IMR-90 (cell line): ENCODE data around the gene SLC35D2. TPM values are rescaled to one million over a fixed set of nuclear protein-coding genes. Genes with fewer than 3 reads are reported as not detected.

ENCODE experiments used
- ATAC-seq: fragments of 200-7000 bp; cut with Tn5 transposase; 2 replicates; pipeline ENCODE4 v1.9.1; 2020; ENCODE audit warnings: low read depth, mild to moderate bottlenecking, moderate library complexity
- Bru-seq: library from RNA; stranded (reverse); fragments of 400-500 nt; gene quantifications from one replicate; lab custom pipeline; 2021; lab: Mats Ljungman, UMichigan
- BruChase-seq, 2 experiments: library from RNA; stranded (reverse); fragments of 400-500 nt; gene quantifications; one replicate each; lab custom pipeline; 2021; lab: Mats Ljungman, UMichigan
- BruUV-seq: library from RNA; stranded (reverse); fragments of 400-500 nt; replicated peaks from 2 replicates; lab custom pipeline; 2021; lab: Mats Ljungman, UMichigan
- CTCF ChIA-PET: fragments of 300-600 bp; formaldehyde crosslinking; extraction: SDS; loops from one replicate; lab custom pipeline; 2021; ENCODE audit warnings: antibody characterized with exemption; lab: Yijun Ruan, JAX
- POLR2A ChIA-PET: fragments of 300-600 bp; sonication (Branson Sonifier 250); formaldehyde crosslinking; loops from one replicate; lab custom pipeline; 2022; ENCODE audit warnings: antibody characterized with exemption; ENCODE audit not compliant: unreplicated experiment; lab: Charles Lee
- DNase-seq: peaks from one replicate; pipeline ENCODE4 v3.0.0; 2013
- H2AFZ ChIP-seq: replicated peaks from 2 replicates; pipeline ENCODE3; 2013; ENCODE audit warnings: low read length, mild to moderate bottlenecking; ENCODE audit not compliant: poor library complexity
- H2AK5ac ChIP-seq: 2 replicates; pipeline ENCODE4 v1.6.1; 2013; ENCODE audit warnings: low read depth, low read length, inconsistent platforms
- H2AK9ac ChIP-seq: replicated peaks from 2 replicates; pipeline ENCODE3; 2013; ENCODE audit warnings: mild to moderate bottlenecking, low read depth, low read length, moderate library complexity; ENCODE audit not compliant: poor library complexity
- H2BK120ac ChIP-seq: 2 replicates; pipeline ENCODE4 v1.6.1; 2013; ENCODE audit warnings: low read depth, low read length, inconsistent platforms
- H2BK15ac ChIP-seq: 3 replicates; pipeline ENCODE4 v1.6.1; 2013; ENCODE audit warnings: low read depth, low read length, inconsistent platforms
- H2BK20ac ChIP-seq: 2 replicates; pipeline ENCODE4 v1.6.1; 2013; ENCODE audit warnings: low read depth, mild to moderate bottlenecking, inconsistent platforms, low read length, moderate library complexity
- H2BK5ac ChIP-seq: 2 replicates; pipeline ENCODE4 v1.6.1; 2013; ENCODE audit warnings: mild to moderate bottlenecking, low read depth, low read length, inconsistent platforms; ENCODE audit not compliant: poor library complexity, severe bottlenecking
- H3K14ac ChIP-seq: replicated peaks from 2 replicates; pipeline ENCODE4 v1.6.1; 2013; ENCODE audit warnings: low read depth, low read length, inconsistent platforms
- H3K18ac ChIP-seq: 2 replicates; pipeline ENCODE4 v1.6.1; 2013; ENCODE audit warnings: low read depth, low read length, control low read depth
- H3K23ac ChIP-seq: 2 replicates; pipeline ENCODE4 v1.6.1; 2013; ENCODE audit warnings: low read depth, low read length, inconsistent platforms
- H3K27ac ChIP-seq: 2 replicates; pipeline ENCODE4 v1.5.1; 2013; ENCODE audit warnings: mild to moderate bottlenecking, control low read depth, low read length; ENCODE audit not compliant: insufficient read depth
- H3K27me3 ChIP-seq: 2 replicates; pipeline ENCODE4 v1.6.1; 2013; ENCODE audit warnings: low read length; ENCODE audit not compliant: control insufficient read depth, insufficient read depth
- H3K36me3 ChIP-seq: 2 replicates; pipeline ENCODE4 v1.6.1; 2013; ENCODE audit warnings: low read length, mixed read lengths; ENCODE audit not compliant: control insufficient read depth, insufficient read depth
- H3K4ac ChIP-seq: 2 replicates; pipeline ENCODE4 v1.6.1; 2013; ENCODE audit warnings: low read depth, low read length, inconsistent platforms
- H3K4me1 ChIP-seq: 2 replicates; pipeline ENCODE4 v1.6.1; 2013; ENCODE audit warnings: low read length, mixed read lengths; ENCODE audit not compliant: control insufficient read depth, insufficient read depth
- H3K4me2 ChIP-seq: 2 replicates; pipeline ENCODE4 v1.6.1; 2013; ENCODE audit warnings: low read depth, mild to moderate bottlenecking, control low read depth, low read length, moderate library complexity
- H3K4me3 ChIP-seq: 2 replicates; pipeline ENCODE4 v1.5.1; 2013; ENCODE audit warnings: low read depth, mild to moderate bottlenecking, control low read depth, low read length, moderate library complexity; ENCODE audit not compliant: insufficient read depth
- H3K56ac ChIP-seq: 2 replicates; pipeline ENCODE4 v1.6.1; 2013; ENCODE audit warnings: low read length, inconsistent platforms; ENCODE audit not compliant: insufficient read depth; ENCODE audit errors: extremely low read depth
- H3K79me1 ChIP-seq, 2 experiments: 2 replicates each; pipeline ENCODE4 v1.6.1; 2013; ENCODE audit warnings: low read length in 2 of 2, inconsistent platforms in 1 of 2, low read depth in 1 of 2
- H3K9ac ChIP-seq: 2 replicates; pipeline ENCODE4 v1.6.1; 2013; ENCODE audit warnings: low read depth, low read length, control low read depth
- H3K9me1 ChIP-seq: 2 replicates; pipeline ENCODE4 v1.6.1; 2013; ENCODE audit warnings: low read length, inconsistent platforms; ENCODE audit not compliant: insufficient read depth
- H3K9me3 ChIP-seq: 2 replicates; pipeline ENCODE4 v1.6.1; 2013; ENCODE audit warnings: low read length; ENCODE audit not compliant: control insufficient read depth, insufficient read depth
- H4K20me1 ChIP-seq: 2 replicates; pipeline ENCODE4 v1.6.1; 2013; ENCODE audit warnings: low read length, inconsistent platforms; ENCODE audit not compliant: insufficient read depth
- H4K5ac ChIP-seq: 2 replicates; pipeline ENCODE4 v1.6.1; 2013; ENCODE audit warnings: mild to moderate bottlenecking, low read depth, low read length, control low read depth
- H4K8ac ChIP-seq, 2 experiments: 2 replicates each; pipeline ENCODE4 v1.6.1; 2013; ENCODE audit warnings: low read depth in 2 of 2, low read length in 2 of 2, control low read depth in 1 of 2, inconsistent platforms in 1 of 2
- H4K91ac ChIP-seq: 2 replicates; pipeline ENCODE4 v1.6.1; 2013; ENCODE audit warnings: low read depth, low read length, inconsistent platforms; ENCODE audit not compliant: insufficient read depth
- CHD1 ChIP-seq: IDR thresholded peaks from 2 replicates; pipeline ENCODE4 v1.6.1; 2012; ENCODE audit warnings: low read depth, low read length, improper control_type of control experiment
- MXI1 ChIP-seq: IDR thresholded peaks from 2 replicates; pipeline ENCODE4 v1.6.1; 2012; ENCODE audit warnings: low read depth, mild to moderate bottlenecking, low read length, moderate library complexity, borderline replicate concordance
- WGBS, 2 experiments: methylation state at CpG; one replicate each; pipeline versions ENCODE4 v1.1.5 to v1.1.7; 2013; ENCODE audit warnings: missing lambda C conversion rate in 2 of 2; ENCODE audit not compliant: insufficient read length in 1 of 2; ENCODE audit errors: extremely low coverage in 2 of 2; 5-methylcytosine and 5-hydroxymethylcytosine counted together
- dilution Hi-C: fragments of 300-500 bp; cut with HindIII; formaldehyde crosslinking; loops from one replicate; pipeline ENCODE4 v1.14.3; 2018; ENCODE audit warnings: low sequenced_read_pairs; ENCODE audit not compliant: unreplicated experiment
- in situ Hi-C: fragments of 300-500 bp; cut with MboI; formaldehyde crosslinking; loops from 3 replicates; pipeline ENCODE4 v1.14.3; 2019; ENCODE audit warnings: low sequenced_read_pairs, inconsistent platforms, mixed read lengths
- intact Hi-C: fragments of 100-400 bp; cut with micrococcal nuclease; formaldehyde crosslinking; loops from 2 replicates; pipeline ENCODE4 v1.10.0; 2022
- long read RNA-seq: library from polyadenylated mRNA; unstranded; transcript quantifications from one replicate; pipeline ENCODE4 v2.0.0, GENCODE V29; 2021; ENCODE audit not compliant: unreplicated experiment
- polyA plus RNA-seq, 3 experiments: library from polyadenylated mRNA; depleted of rRNA; stranded (reverse); fragments of >200 nt; gene quantifications; 2 replicates each; pipeline ENCODE4 v1.2.3, GENCODE V29; 2012; ENCODE audit warnings: low replicate concordance in 1 of 3
- total RNA-seq: library from RNA; depleted of rRNA; stranded (reverse); fragments of >200 nt; gene quantifications from 2 replicates; pipeline ENCODE4 v1.2.3, GENCODE V29; 2012; rRNA removed

The SLC35D2 gene
- 9.7 and 11.4 TPM in 2 replicates for total RNA-seq
- polyA plus RNA-seq (2012; rRNA removed): 10.0 and 11.8 TPM in 2 replicates
- polyA plus RNA-seq (2012; cell fraction: cytosol; rRNA removed): 4.5 and 4.6 TPM in 2 replicates
- polyA plus RNA-seq (2012; cell fraction: nucleus; rRNA removed; ENCODE audit: low replicate concordance): 2.9 and 11.8 TPM in 2 replicates
- Bru-seq, nascent RNA: percentile 54 among the genes with signal in this experiment
- BruChase-seq, experiment 1, labeled RNA remaining after a 6-hour chase: percentile 74 among the genes with signal in this experiment
- BruChase-seq, experiment 2, labeled RNA remaining after a 2-hour chase: percentile 63 among the genes with signal in this experiment
- long read RNA-seq, transcript SLC35D2-201 (12 exons, 1,626 nt): major isoform, 13 of 23 reads
- long read RNA-seq, partial matches to known transcripts: 1 of 23 reads
- long read RNA-seq, other reads (novel, unspliced or antisense): 9 of 23 reads

DNA sequence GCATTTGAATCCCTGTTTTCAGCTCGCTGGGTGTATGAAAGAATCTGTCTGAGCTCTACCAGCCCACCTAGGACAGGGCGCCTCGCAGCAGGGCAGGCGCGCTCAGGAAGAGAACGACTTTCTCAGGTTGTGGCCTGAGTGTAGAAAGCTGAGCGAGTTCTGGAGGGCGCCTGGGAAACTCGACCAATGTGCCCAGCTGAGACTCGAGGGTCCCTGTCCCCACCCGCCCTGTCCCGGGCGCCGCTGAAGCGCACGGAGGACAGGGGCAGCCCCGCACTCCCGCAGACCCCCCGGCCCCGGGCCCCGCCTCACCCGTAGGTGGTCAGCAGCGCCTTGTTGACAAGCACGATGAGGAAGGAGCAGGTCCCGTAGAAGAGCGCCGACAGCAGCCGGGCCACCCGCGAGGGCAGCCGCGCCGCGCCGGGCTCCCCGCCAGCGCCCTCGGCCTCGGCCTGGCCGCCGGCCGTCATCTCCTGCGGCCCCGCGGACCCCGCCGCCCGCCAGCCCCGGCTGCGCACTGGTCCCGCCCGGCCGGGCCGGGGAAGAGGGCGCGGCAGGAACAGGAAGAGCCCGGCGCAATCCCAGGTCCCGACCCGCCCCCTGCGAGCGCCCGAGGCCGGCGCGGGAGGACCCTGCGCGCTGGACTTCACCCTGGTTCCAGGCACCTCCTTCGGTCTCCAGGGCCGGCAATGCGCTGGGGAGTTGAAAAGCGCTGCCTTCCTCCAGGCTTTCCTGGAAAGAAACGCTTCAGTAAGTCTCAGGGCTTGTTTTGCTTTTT is at the start of gene SLC35D2:
Gene SLC35D2, minus strand, starts transcription at position 547 of the 778 bp plus-strand sequence. Its CDS starts 77 bp downstream, at position 470.
- TF ChIP-seq CHD1 (no peak), MXI1 (0 out of 2 replicates have a peak, but pooled peaks have one; percentile 20)
- intact Hi-C loops (loop anchor here (5.0 kb wide), 1 partner anchor 34 kb away; the partner anchor contains the start of gene ZNF367), dilution Hi-C loops (no loop called here), in situ Hi-C loops (no loop called here)
- H3K18ac ChIP-seq: peak within 1 kb of the TSS; percentile 84
- peak within 1 kb of the TSS; percentile 94 for H3K14ac ChIP-seq
- peak within 1 kb of the TSS; percentile 91 for H3K4me3 ChIP-seq
- peak within 1 kb of the TSS; percentile 76 for H2BK120ac ChIP-seq
- CTCF ChIA-PET: interaction anchor here (1.2 kb wide), 1 partner anchor 15 kb away, joined by 4 read pairs; no protein-coding TSS in a partner anchor
- no peak within 1 kb of the TSS; the same call in 2 of the 3 replicates for H2BK15ac ChIP-seq
- peak within 1 kb of the TSS; percentile 88 for H4K5ac ChIP-seq
- peak within 1 kb of the TSS; percentile 93 for H3K4me2 ChIP-seq
- peak within 1 kb of the TSS; percentile 11 for H2AK5ac ChIP-seq
- H2BK20ac ChIP-seq: no peak within 1 kb of the TSS
- 1% methylated on average over 33 of the region's 73 CpGs; no CpG with 5 or more reads in 1 of the 2 experiments for WGBS, 2 experiments
- POLR2A ChIA-PET: no interaction called here
- ATAC-seq (peak; percentile 95), DNase-seq (peak; percentile 32)
- no peaks in the 10 kb centered on the region for H3K9me3 ChIP-seq
- no peaks in the 10 kb centered on the region for H3K27me3 ChIP-seq
- H3K4me1 ChIP-seq: peaks cover 7% of the 10 kb centered on the region
- peak within 1 kb of the TSS; percentile 46; the same call in 1 of the 2 replicates for H3K27ac ChIP-seq
- peaks cover 16 to 44% of the 10 kb centered on the region in 2 experiments for H3K79me1 ChIP-seq
- peaks cover 11% of the 10 kb centered on the region for H4K20me1 ChIP-seq
- no peaks in the 10 kb centered on the region for H3K36me3 ChIP-seq
- H4K91ac ChIP-seq: peak within 1 kb of the TSS; percentile 54
- H3K9me1 ChIP-seq: peaks cover 6% of the 10 kb centered on the region; the same call in 1 of the 2 replicates
- H3K23ac ChIP-seq: peak within 1 kb of the TSS; percentile 89
- peak within 1 kb of the TSS; percentile 53 for H2BK5ac ChIP-seq
- peak within 1 kb of the TSS; percentile 76 for H3K56ac ChIP-seq
- peak within 1 kb of the TSS; percentile 88 for H3K9ac ChIP-seq
- no TSS peak for BruUV-seq
- peak within 1 kb of the TSS; percentile 90 for H2AFZ ChIP-seq
- peak within 1 kb of the TSS; percentile 80 for H3K4ac ChIP-seq
- peak within 1 kb of the TSS; percentile 81 for H2AK9ac ChIP-seq
- peak within 1 kb of the TSS; percentile 62 to 68 for H4K8ac ChIP-seq
